ENCODE data around the gene CD4. TPM values are rescaled to one million over a fixed set of nuclear protein-coding genes. Genes with fewer than 3 reads are reported as not detected.
"Not testable (repeated sequence)": the region's sequence is repeated elsewhere in the genome, so short reads cannot be mapped to it uniquely, and the experiment has no call there.

The CD4 gene
- total and polyA plus RNA-seq, 10 of the 15 experiments (the other 5 are each of a cell fraction or from before 2014, with no cell fraction given): 0.24 to 1.6 (median 0.69) TPM

GRCh38 chr12:6743300-6743699 is 46.0 kb upstream of the CD4 start:
- H3K9ac ChIP-seq (ENCODE audit: control insufficient read depth, insufficient read depth, low read length); intact Hi-C loops (cut with micrococcal nuclease; ENCODE audit: unreplicated experiment); H3K27me3 ChIP-seq (replicated peaks in 1 of 2; ENCODE audit: control insufficient read depth in 2 of 2, insufficient read depth in 2 of 2, low read length in 1 of 2); RAD21 ChIA-PET (ENCODE audit: unreplicated experiment); H3K27ac ChIP-seq (ENCODE audit: control insufficient read depth, insufficient read depth); ATAC-seq; H3K4me3 ChIP-seq; H2AFZ ChIP-seq (ENCODE audit: control insufficient read depth, low read depth, low read length); H3K9me3 ChIP-seq (replicated peaks; ENCODE audit: control insufficient read depth, insufficient read depth, low read length); BruUV-seq (replicated peaks); CTCF ChIA-PET; H3K36me3 ChIP-seq (ENCODE audit: control insufficient read depth in 2 of 2, insufficient read depth in 2 of 2, low read length in 1 of 2); SMC1A ChIA-PET (ENCODE audit: uncharacterized antibody, unreplicated experiment); in situ Hi-C loops (cut with MboI); FAIRE-seq; H3K4me2 ChIP-seq (ENCODE audit: control insufficient read depth, insufficient read depth); H4K20me1 ChIP-seq (ENCODE audit: control insufficient read depth, insufficient read depth); H3K79me2 ChIP-seq (ENCODE audit: control insufficient read depth, insufficient read depth, low read length); DNase-seq (ENCODE audit: low read depth, low spot score): not testable (repeated sequence)
- POLR2A ChIA-PET: interaction anchor here (0.6 kb wide), 1 partner anchor 320 kb away, joined by 3 read pairs; no protein-coding TSS in a partner anchor
- 46% methylated on average over 7 of the region's 7 CpGs for WGBS (ENCODE audit: insufficient coverage, insufficient replicate concordance, low lambda C conversion rate, missing lambda C conversion rate)
- H3K4me1 ChIP-seq (ENCODE audit: control insufficient read depth, insufficient read depth, low read length): peaks cover 13% of the 10 kb centered on the region

GRCh38 chr12:6745741-6746525 is 43.4 kb upstream of the CD4 start:
- WGBS (ENCODE audit: insufficient coverage, insufficient replicate concordance, low lambda C conversion rate, missing lambda C conversion rate): 47% methylated on average over 13 of the region's 13 CpGs
- H3K4me1 ChIP-seq (ENCODE audit: control insufficient read depth, insufficient read depth, low read length): peaks cover 13% of the 10 kb centered on the region
- H3K36me3 ChIP-seq (ENCODE audit: control insufficient read depth in 2 of 2, insufficient read depth in 2 of 2, low read length in 1 of 2): peaks cover 6 to 10% of the 10 kb centered on the region in 2 experiments; a peak in 3 of 4 replicates
- no peak overlapping the region for H3K4me3 ChIP-seq
- ATAC-seq: peak; percentile 82
- peak; percentile 13 for FAIRE-seq
- in situ Hi-C loops (cut with MboI): no loop called here
- H3K9me3 ChIP-seq (replicated peaks; ENCODE audit: control insufficient read depth, insufficient read depth, low read length): peaks cover 5% of the 10 kb centered on the region
- SMC1A ChIA-PET (ENCODE audit: uncharacterized antibody, unreplicated experiment): interaction anchor here (1.3 kb wide), 1 partner anchor 9 kb away, joined by 3 read pairs; no protein-coding TSS in a partner anchor
- no peaks in the 10 kb centered on the region for H4K20me1 ChIP-seq (ENCODE audit: control insufficient read depth, insufficient read depth)
- peak overlapping the region; percentile 76 for H3K27ac ChIP-seq (ENCODE audit: control insufficient read depth, insufficient read depth)
- BruUV-seq (replicated peaks): no TSS peak
- CTCF ChIA-PET: interaction anchor here (0.7 to 0.8 kb wide), 4 partner anchors 8 to 79 kb away, joined by 3 to 4 read pairs (median 3); partner anchors contain the start of gene MLF2
- POLR2A ChIA-PET: interaction anchor here (0.6 kb wide), 3 partner anchors 21 to 169 kb away, joined by 3 to 6 read pairs (median 4); partner anchors contain the start of gene ENO2
- RAD21 ChIA-PET (ENCODE audit: unreplicated experiment): interaction anchor here (0.8 to 1.7 kb wide), 3 partner anchors 8 to 22 kb away, joined by 3 to 5 read pairs (median 5); partner anchors contain the start of genes COPS7A and MLF2
- H3K27me3 ChIP-seq (replicated peaks in 1 of 2; ENCODE audit: control insufficient read depth in 2 of 2, insufficient read depth in 2 of 2, low read length in 1 of 2): no peaks in the 10 kb centered on the region
- peak overlapping the region; percentile 44 for H3K4me2 ChIP-seq (ENCODE audit: control insufficient read depth, insufficient read depth)
- no peak for DNase-seq (ENCODE audit: low read depth, low spot score)
- H3K9ac ChIP-seq (ENCODE audit: control insufficient read depth, insufficient read depth, low read length): peak overlapping the region; percentile 58
- intact Hi-C loops (cut with micrococcal nuclease; ENCODE audit: unreplicated experiment): no loop called here
- H2AFZ ChIP-seq (ENCODE audit: control insufficient read depth, low read depth, low read length): peak overlapping the region; percentile 67
- H3K79me2 ChIP-seq (ENCODE audit: control insufficient read depth, insufficient read depth, low read length): no peaks in the 10 kb centered on the region; the same call in 1 of the 2 replicates
- no peak for TF ChIP-seq E2F8 (IDR thresholded peaks at IDR 0.05; ENCODE audit: low read depth, partially characterized antibody)
- TF ChIP-seq TAF1 (IDR thresholded peaks at IDR 0.05; ENCODE audit: borderline replicate concordance, low read depth, low read length): 0 out of 2 replicates have a peak, but pooled peaks have one; percentile 31
- no peak for TF ChIP-seq MXI1 (IDR thresholded peaks at IDR 0.05; ENCODE audit: low read depth, low read length)
- no peak for TF ChIP-seq MTA2 (IDR thresholded peaks at IDR 0.05; ENCODE audit: low read depth)
- no peak for TF ChIP-seq RELA (IDR thresholded peaks at IDR 0.05; ENCODE audit: borderline replicate concordance, partially characterized antibody)
- no peak for TF ChIP-seq DPF2 (IDR thresholded peaks at IDR 0.05)
- peak; percentile 61; the same call in 1 of the 2 replicates for TF ChIP-seq ZBTB40 (IDR thresholded peaks at IDR 0.05; ENCODE audit: borderline replicate concordance)
- TF ChIP-seq BACH1 (IDR thresholded peaks at IDR 0.05; ENCODE audit: borderline replicate concordance): 0 out of 2 replicates have a peak, but pooled peaks have one; percentile 17

Measured in GM12878 (cell line).